Upper lobe of right lung (tissue), 1 donor: ENCODE data around the gene DISP2. TPM values are rescaled to one million over a fixed set of nuclear protein-coding genes. Genes with fewer than 3 reads are reported as not detected.

Experiments
- ATAC-seq: fragments of 200-7000 bp; cut with Tn5 transposase; one replicate; pipeline ENCODE4 v1.9.1; 2020; ENCODE audit warnings: mild to moderate bottlenecking, moderate library complexity
- DNase-seq: peaks from one replicate; pipeline ENCODE4 v3.0.0-alpha.2; 2020
- H3K27ac ChIP-seq: fragments of 200-600 bp; one replicate; pipeline ENCODE4 v1.8.0; 2022
- H3K27me3 ChIP-seq: fragments of 200-600 bp; one replicate; pipeline ENCODE4 v1.8.0; 2022; ENCODE audit warnings: mild to moderate bottlenecking
- H3K36me3 ChIP-seq: fragments of 200-600 bp; one replicate; pipeline ENCODE4 v1.8.0; 2022
- H3K4me1 ChIP-seq: fragments of 200-600 bp; one replicate; pipeline ENCODE4 v1.8.0; 2022
- H3K4me3 ChIP-seq: fragments of 200-600 bp; one replicate; pipeline ENCODE4 v1.8.0; 2022; ENCODE audit warnings: mild to moderate bottlenecking
- H3K9me3 ChIP-seq: fragments of 200-600 bp; one replicate; pipeline ENCODE4 v1.8.0; 2022
- intact Hi-C: fragments of 100-400 bp; cut with DNase I; formaldehyde crosslinking; loops from one replicate; pipeline ENCODE4 v1.11.0; 2022
- total RNA-seq: library from RNA; stranded (reverse); fragmentation: NEBNext Ultra II Directional; extraction: Animal tissue kit (Norgen Biotek cat#: 25700); gene quantifications from one replicate; pipeline ENCODE4 v1.2.1, GENCODE V29; 2021
- TF ChIP-seq, protein P1 (sequence below): fragments of 200-600 bp; IDR thresholded peaks from one replicate; pipeline ENCODE4 v1.8.0; 2022; ENCODE audit warnings: antibody characterized with exemption
- donor health status: DM: no; HTN: yes; CAD: no; lungs with severe emphysema.

DISP2 gene
- total RNA-seq, 1 donor from 2014 or later = 6.5 TPM

DNA sequence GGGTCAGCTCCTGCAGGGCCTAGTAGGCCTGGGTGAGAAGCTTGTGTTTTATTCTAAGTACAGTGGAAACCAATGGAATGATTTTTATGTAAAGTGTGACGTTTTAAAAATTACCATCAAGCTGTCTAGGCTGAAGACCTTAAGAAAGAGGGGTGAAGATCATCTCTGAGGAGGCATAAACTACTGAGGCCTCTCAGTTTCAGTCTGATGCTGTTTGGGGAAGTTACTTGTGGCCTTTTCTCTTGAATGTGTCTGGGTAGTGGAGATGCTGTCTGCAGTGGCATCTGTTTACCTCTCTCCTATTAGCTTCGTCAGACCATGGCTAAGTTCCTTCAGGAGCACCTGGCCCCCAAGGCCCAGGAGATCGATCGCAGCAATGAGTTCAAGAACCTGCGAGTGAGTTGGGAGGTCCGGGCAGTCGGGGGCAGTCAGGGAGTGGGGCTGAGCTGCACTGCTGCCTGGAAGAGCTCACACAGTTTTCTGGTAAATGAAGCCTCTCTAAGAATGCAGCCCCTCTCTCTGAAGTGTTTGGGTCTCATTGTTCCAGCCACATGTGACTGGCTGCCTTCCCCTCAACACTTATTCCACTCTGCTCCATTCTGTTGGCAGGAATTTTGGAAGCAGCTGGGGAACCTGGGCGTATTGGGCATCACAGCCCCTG, 49.4 kb downstream of the DISP2 start:
- H3K4me1 ChIP-seq = peaks cover 18% of the 10 kb centered on the region
- H3K27ac ChIP-seq = no peak overlapping the region
- no peak for DNase-seq
- peak overlapping the region; percentile 93 for H3K4me3 ChIP-seq
- H3K36me3 ChIP-seq = peaks cover 41% of the 10 kb centered on the region
- no peak for ATAC-seq
- H3K27me3 ChIP-seq = no peaks in the 10 kb centered on the region
- H3K9me3 ChIP-seq = no peaks in the 10 kb centered on the region
- TF ChIP-seq, protein P1, sequence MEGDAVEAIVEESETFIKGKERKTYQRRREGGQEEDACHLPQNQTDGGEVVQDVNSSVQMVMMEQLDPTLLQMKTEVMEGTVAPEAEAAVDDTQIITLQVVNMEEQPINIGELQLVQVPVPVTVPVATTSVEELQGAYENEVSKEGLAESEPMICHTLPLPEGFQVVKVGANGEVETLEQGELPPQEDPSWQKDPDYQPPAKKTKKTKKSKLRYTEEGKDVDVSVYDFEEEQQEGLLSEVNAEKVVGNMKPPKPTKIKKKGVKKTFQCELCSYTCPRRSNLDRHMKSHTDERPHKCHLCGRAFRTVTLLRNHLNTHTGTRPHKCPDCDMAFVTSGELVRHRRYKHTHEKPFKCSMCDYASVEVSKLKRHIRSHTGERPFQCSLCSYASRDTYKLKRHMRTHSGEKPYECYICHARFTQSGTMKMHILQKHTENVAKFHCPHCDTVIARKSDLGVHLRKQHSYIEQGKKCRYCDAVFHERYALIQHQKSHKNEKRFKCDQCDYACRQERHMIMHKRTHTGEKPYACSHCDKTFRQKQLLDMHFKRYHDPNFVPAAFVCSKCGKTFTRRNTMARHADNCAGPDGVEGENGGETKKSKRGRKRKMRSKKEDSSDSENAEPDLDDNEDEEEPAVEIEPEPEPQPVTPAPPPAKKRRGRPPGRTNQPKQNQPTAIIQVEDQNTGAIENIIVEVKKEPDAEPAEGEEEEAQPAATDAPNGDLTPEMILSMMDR = no peak
- intact Hi-C loops = no loop called here

GRCh38 chr15:40409366-40409765, 51.3 kb downstream of the DISP2 start:
- peaks cover 60% of the 10 kb centered on the region for H3K36me3 ChIP-seq

GRCh38 chr15:40410476-40410875, 52.5 kb downstream of the DISP2 start:
- H3K4me3 ChIP-seq = no peak overlapping the region
- no peaks in the 10 kb centered on the region for H3K27me3 ChIP-seq
- TF ChIP-seq, protein P1 = no peak
- no peaks in the 10 kb centered on the region for H3K9me3 ChIP-seq
- no peak for DNase-seq
- no peak overlapping the region for H3K27ac ChIP-seq
- peaks cover 71% of the 10 kb centered on the region for H3K36me3 ChIP-seq
- intact Hi-C loops = no loop called here
- no peak for ATAC-seq
- peaks cover 13% of the 10 kb centered on the region for H3K4me1 ChIP-seq

More at GRCh38 chr15:40409366-40409765, 51.3 kb downstream of the DISP2 start:
- no peak overlapping the region for H3K27ac ChIP-seq
- no peak for DNase-seq
- H3K9me3 ChIP-seq = no peaks in the 10 kb centered on the region
- H3K4me1 ChIP-seq = peaks cover 18% of the 10 kb centered on the region
- TF ChIP-seq, protein P1 = no peak
- H3K4me3 ChIP-seq = no peak overlapping the region
- intact Hi-C loops = no loop called here
- no peak for ATAC-seq
- no peaks in the 10 kb centered on the region for H3K27me3 ChIP-seq

DNA sequence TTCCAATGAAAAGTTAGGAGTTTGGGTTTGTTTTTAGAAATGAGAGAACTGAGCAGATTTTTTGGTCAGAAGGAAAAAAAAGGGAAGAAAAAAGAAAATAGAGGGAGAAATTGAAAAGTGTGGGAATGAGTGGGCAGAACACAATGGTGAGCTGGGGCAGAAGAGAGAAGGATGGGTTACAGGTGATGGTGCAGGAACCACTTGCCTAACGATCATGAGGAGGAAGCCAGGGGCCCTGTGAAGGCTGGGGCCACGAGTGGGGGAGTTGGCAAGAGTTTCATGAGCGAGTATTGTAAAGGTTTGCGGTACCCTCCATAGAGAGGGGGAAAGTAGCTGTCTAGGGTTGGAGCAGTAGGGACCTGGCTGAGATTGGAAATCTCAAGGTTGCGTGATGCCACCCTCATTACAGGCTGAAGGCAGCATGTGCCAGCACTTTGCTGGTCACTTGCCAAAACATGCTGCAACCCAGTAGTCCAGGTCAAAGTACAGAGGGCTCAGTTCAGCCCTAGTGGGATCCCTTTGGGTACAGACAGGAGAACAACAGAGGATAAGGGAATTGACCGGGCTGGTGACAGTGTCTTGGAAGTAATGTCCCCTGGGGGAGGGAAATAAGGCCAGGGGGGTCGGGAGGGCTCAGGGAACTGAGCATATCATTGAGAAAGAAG, 54.2 kb downstream of the DISP2 start:
- peaks cover 4% of the 10 kb centered on the region for H3K4me1 ChIP-seq
- ATAC-seq (no peak), DNase-seq (no peak)
- no peaks in the 10 kb centered on the region for H3K9me3 ChIP-seq
- H3K27me3 ChIP-seq = no peaks in the 10 kb centered on the region
- H3K27ac ChIP-seq = no peak overlapping the region
- peaks cover 85% of the 10 kb centered on the region for H3K36me3 ChIP-seq
- intact Hi-C loops = no loop called here
- H3K4me3 ChIP-seq = no peak overlapping the region
- TF ChIP-seq, protein P1 = no peak

DNA sequence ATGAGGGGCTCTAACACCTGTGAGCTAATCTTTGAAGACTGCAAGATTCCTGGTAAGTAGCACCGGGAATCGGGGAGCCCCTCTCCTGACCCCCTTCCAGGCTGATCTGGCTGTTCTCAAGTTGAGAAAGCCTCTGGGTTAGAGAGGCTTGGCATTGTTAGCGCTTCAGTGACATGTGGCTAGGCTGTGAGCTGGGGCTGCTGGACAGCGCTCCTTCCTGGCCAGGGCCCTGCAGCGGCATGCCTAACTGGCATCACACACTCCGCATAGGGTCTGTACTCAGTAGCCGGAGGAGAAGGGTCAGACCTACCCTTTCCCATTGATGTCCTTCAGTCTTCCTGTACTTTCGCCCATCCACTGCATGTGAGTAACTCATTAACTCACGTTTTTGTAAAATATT, 55.0 kb downstream of the DISP2 start:
- no peak for ATAC-seq

More for the DNA sequence above, 55.0 kb downstream of the DISP2 start:
- intact Hi-C loops = no loop called here
- H3K9me3 ChIP-seq = no peaks in the 10 kb centered on the region
- no peak overlapping the region for H3K27ac ChIP-seq
- H3K4me3 ChIP-seq = no peak overlapping the region
- TF ChIP-seq, protein P1 = no peak
- peaks cover 91% of the 10 kb centered on the region for H3K36me3 ChIP-seq
- DNase-seq = no peak
- no peaks in the 10 kb centered on the region for H3K4me1 ChIP-seq
- H3K27me3 ChIP-seq = no peaks in the 10 kb centered on the region
